Measurements from ENCODE around the gene UTRN. TPM values are rescaled to one million over a fixed set of nuclear protein-coding genes. Genes with fewer than 3 reads are reported as not detected.

UTRN gene
- total RNA-seq, 1 donor: 132 TPM

GRCh38 chr6:144332177-144332576 is 47.0 kb downstream of the UTRN start:
- DNase-seq (ENCODE audit: low read depth): no peak
- no peak overlapping the region for H3K4me3 ChIP-seq (ENCODE audit: low read depth, low read length)
- TF ChIP-seq CTCF (IDR thresholded peaks at IDR 0.05; ENCODE audit: insufficient read depth, low read depth, low read length): no peak

- no peak for DNase-seq (ENCODE audit: low read depth)
- H3K4me3 ChIP-seq (ENCODE audit: low read depth, low read length): no peak overlapping the region
- TF ChIP-seq CTCF (IDR thresholded peaks at IDR 0.05; ENCODE audit: insufficient read depth, low read depth, low read length): no peak
Observed at GRCh38 chr6:144334150-144334708, 49.1 kb downstream of the UTRN start.

Other genes starting within 250 kb of the UTRN start
- 78.6 and 92.8 TPM in 2 replicates for gene SF3B5, start 189.8 kb upstream of the UTRN start, total RNA-seq
- 0.97 and 2.2 TPM in 2 replicates for gene STX11, start 134.8 kb upstream of the UTRN start, total RNA-seq